ENCODE measurements around the gene GRM2.

DNA sequence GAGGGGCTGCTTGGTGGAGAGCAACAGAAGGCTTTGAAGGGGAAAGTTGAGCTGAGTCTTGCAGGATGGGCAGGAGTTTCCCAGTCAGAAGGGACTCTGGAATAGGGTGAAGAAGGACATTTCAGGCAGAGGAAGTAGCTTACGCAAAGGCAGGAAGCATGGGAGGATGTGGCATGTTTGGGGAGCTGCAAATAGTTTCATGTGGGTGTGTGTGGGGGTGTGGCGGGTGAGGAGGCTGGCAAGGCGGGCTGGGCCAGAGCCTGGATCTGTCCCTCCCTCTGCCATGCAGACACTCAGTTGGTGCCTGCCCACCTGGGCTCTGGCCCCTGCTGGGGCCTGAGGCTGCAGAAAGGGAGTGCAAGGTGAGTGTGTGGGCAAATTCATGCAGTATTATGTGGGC lies 25.4 kb upstream of the GRM2 start:
- TF ChIP-seq FOXM1 (IDR thresholded peaks at IDR 0.05; ENCODE audit: borderline replicate concordance) (no peak), ARNT (IDR thresholded peaks at IDR 0.05) (no peak), HDGF (IDR thresholded peaks at IDR 0.05; ENCODE audit: borderline replicate concordance) (no peak)
